GM10266 (cell line): ENCODE data around the gene ZRANB2.

Experiments
- DNase-seq: peaks from one replicate; pipeline ENCODE4 v3.0.0; 2012; ENCODE audit errors: extremely low spot score
- TF ChIP-seq, protein P1 (sequence below): IDR thresholded peaks from 2 replicates; pipeline ENCODE4 v1.5.1; 2012; ENCODE audit warnings: mild to moderate bottlenecking, low read depth; ENCODE audit not compliant: control insufficient read depth, insufficient read depth; ENCODE audit errors: missing control alignments

Gene ZRANB2

DNA sequence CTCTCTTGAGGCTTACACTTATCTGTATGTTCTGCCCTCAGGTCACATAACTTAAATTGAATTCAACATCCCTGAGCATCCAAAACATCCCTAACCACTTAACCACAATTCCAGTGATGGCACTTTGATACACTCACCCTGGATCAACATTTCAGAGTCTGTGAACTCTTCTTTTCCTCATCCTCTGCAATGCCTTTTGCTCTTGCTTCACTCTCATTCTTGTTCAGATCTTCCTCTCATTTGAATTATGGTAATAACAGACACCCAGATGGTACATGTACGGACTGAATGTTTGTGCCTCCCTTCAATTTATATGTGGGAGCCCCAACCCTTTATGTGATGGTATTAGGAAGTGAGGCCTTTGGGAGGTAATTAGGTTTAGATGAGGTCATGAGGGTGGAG, 66.7 kb downstream of the ZRANB2 start:
- no peak for DNase-seq
- TF ChIP-seq, protein P1, sequence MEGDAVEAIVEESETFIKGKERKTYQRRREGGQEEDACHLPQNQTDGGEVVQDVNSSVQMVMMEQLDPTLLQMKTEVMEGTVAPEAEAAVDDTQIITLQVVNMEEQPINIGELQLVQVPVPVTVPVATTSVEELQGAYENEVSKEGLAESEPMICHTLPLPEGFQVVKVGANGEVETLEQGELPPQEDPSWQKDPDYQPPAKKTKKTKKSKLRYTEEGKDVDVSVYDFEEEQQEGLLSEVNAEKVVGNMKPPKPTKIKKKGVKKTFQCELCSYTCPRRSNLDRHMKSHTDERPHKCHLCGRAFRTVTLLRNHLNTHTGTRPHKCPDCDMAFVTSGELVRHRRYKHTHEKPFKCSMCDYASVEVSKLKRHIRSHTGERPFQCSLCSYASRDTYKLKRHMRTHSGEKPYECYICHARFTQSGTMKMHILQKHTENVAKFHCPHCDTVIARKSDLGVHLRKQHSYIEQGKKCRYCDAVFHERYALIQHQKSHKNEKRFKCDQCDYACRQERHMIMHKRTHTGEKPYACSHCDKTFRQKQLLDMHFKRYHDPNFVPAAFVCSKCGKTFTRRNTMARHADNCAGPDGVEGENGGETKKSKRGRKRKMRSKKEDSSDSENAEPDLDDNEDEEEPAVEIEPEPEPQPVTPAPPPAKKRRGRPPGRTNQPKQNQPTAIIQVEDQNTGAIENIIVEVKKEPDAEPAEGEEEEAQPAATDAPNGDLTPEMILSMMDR, result no peak
